PC-3 (cell line): ENCODE measurements around the gene FIZ1. TPM values are rescaled to one million over a fixed set of nuclear protein-coding genes. Genes with fewer than 3 reads are reported as not detected.

Experiments used
- ATAC-seq: fragments of 200-7000 bp; cut with Tn5 transposase; 2 replicates; pipeline ENCODE4 v1.9.1; 2020; ENCODE audit warnings: mild to moderate bottlenecking, moderate library complexity
- BruUV-seq: library from RNA; stranded (reverse); fragments of 400-500 nt; replicated peaks from 2 replicates; lab custom pipeline; 2021; lab: Mats Ljungman, UMichigan
- CTCF ChIA-PET: fragments of 300-600 bp; sonication (Branson Sonifier 250); formaldehyde crosslinking; loops from one replicate; lab custom pipeline; 2022; ENCODE audit warnings: antibody characterized with exemption; lab: Charles Lee
- POLR2A ChIA-PET: fragments of 300-600 bp; sonication (Branson Sonifier 250); formaldehyde crosslinking; loops from one replicate; lab custom pipeline; 2022; ENCODE audit warnings: antibody characterized with exemption; ENCODE audit not compliant: unreplicated experiment; lab: Charles Lee
- DNase-seq: peaks from one replicate; pipeline ENCODE4 v3.0.0-alpha.2; 2015
- H2AFZ ChIP-seq: fragments of 300-600 bp; sonication (generic); 2 replicates; pipeline ENCODE4 v1.6.0; 2016; ENCODE audit warnings: antibody characterized with exemption, low read length
- H3F3A ChIP-seq: fragments of 300-600 bp; sonication (generic); one replicate; pipeline ENCODE4 v1.6.0; 2017; ENCODE audit warnings: antibody characterized with exemption, low read length, control low read depth, mild to moderate bottlenecking; ENCODE audit not compliant: unreplicated experiment
- H3K27ac ChIP-seq: fragments of 300-600 bp; sonication (generic); 2 replicates; pipeline ENCODE4 v1.5.1; 2016; ENCODE audit warnings: mild to moderate bottlenecking, low read length
- H3K27me3 ChIP-seq: fragments of 300-600 bp; sonication (generic); 2 replicates; pipeline ENCODE4 v1.6.1; 2016; ENCODE audit warnings: low read length, mixed read lengths
- H3K36me3 ChIP-seq: fragments of 300-600 bp; sonication (generic); 2 replicates; pipeline ENCODE4 v1.6.1; 2016; ENCODE audit warnings: low read depth, mixed run types, low read length, mixed read lengths
- H3K4me1 ChIP-seq: fragments of 300-600 bp; sonication (generic); 2 replicates; pipeline ENCODE4 v1.5.1; 2016; ENCODE audit warnings: low read length; ENCODE audit not compliant: insufficient read depth
- H3K4me2 ChIP-seq: fragments of 300-600 bp; sonication (generic); 2 replicates; pipeline ENCODE4 v1.6.0; 2016; ENCODE audit warnings: low read length
- H3K4me3 ChIP-seq: fragments of 300-600 bp; sonication (generic); 2 replicates; pipeline ENCODE4 v1.5.1; 2016; ENCODE audit warnings: mild to moderate bottlenecking, low read length, mixed read lengths
- H3K79me2 ChIP-seq: fragments of 300-600 bp; sonication (generic); 2 replicates; pipeline ENCODE4 v1.6.1; 2017; ENCODE audit warnings: low read length, mixed read lengths
- H3K9ac ChIP-seq: fragments of 300-600 bp; sonication (generic); 2 replicates; pipeline ENCODE4 v1.6.0; 2016; ENCODE audit warnings: mild to moderate bottlenecking, low read length
- H3K9me2 ChIP-seq: fragments of 300-600 bp; sonication (generic); replicated peaks from 2 replicates; pipeline ENCODE4 v1.6.1; 2016; ENCODE audit warnings: mixed run types, low read length, mixed read lengths
- H3K9me3 ChIP-seq: fragments of 300-600 bp; sonication (generic); 2 replicates; pipeline ENCODE4 v1.6.1; 2016; ENCODE audit warnings: low read length, mixed read lengths
- H4K20me1 ChIP-seq: fragments of 300-600 bp; sonication (generic); 2 replicates; pipeline ENCODE4 v1.6.1; 2016; ENCODE audit warnings: low read length, mixed read lengths
- EZH2 ChIP-seq: fragments of 300-600 bp; sonication (generic); IDR thresholded peaks from one replicate; pipeline ENCODE4 v1.6.1; 2017; ENCODE audit warnings: antibody characterized with exemption, mild to moderate bottlenecking, low read length; ENCODE audit not compliant: unreplicated experiment
- EZH2phosphoT487 ChIP-seq: fragments of 300-600 bp; sonication (generic); IDR thresholded peaks from 2 replicates; pipeline ENCODE4 v1.6.1; 2018; ENCODE audit warnings: mild to moderate bottlenecking, antibody characterized with exemption, low read length, borderline replicate concordance
- intact Hi-C: fragments of 100-400 bp; cut with micrococcal nuclease; formaldehyde crosslinking; loops from 2 replicates; pipeline ENCODE4 v1.9.0; 2023
- total RNA-seq: library from RNA; depleted of rRNA; stranded (reverse); fragments of >200 nt; gene quantifications from 2 replicates; pipeline ENCODE4 v1.2.3, GENCODE V29; 2014
- TF ChIP-seq, protein P1 (sequence below): fragments of 300-600 bp; sonication (generic); conservative IDR thresholded peaks from 2 replicates; pipeline ENCODE4 v1.5.1; 2017; ENCODE audit warnings: antibody characterized with exemption, low read depth, mild to moderate bottlenecking, low read length

FIZ1 gene
- total RNA-seq, 1 experiment from 2014 or later: 11.7 TPM

DNA sequence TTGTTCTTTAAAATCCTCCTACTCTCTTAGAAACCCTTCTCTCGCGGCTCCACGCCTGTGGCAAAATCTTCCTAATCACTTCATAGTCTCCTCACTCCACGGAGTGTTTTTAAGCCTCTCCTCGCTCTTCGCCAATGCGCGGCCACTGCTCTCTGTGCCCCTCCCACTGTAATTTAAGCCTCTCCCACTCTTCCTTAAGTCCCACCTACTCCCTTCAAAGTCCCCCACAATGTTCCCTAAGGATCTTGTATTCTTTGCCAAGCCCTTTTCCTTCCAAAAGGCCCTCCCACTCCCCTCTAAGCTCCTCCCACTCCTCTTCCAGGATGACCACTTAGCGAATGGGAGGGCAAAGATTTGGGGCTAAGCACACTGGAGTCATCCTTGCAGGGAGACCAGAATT lies 1.3 kb downstream of the FIZ1 start:
- no peak overlapping the region for H3K4me2 ChIP-seq
- DNase-seq: no peak
- ATAC-seq: no peak
- H3K9me3 ChIP-seq: no peaks in the 10 kb centered on the region
- intact Hi-C loops: loop anchor here (2.0 to 5.0 kb wide), 3 partner anchors 17 to 43 kb away; partner anchors contain the start of genes ZNF579 and ZNF580
- TF ChIP-seq EZH2phosphoT487: no peak
- TF ChIP-seq EZH2: no peak
- TF ChIP-seq, protein P1, sequence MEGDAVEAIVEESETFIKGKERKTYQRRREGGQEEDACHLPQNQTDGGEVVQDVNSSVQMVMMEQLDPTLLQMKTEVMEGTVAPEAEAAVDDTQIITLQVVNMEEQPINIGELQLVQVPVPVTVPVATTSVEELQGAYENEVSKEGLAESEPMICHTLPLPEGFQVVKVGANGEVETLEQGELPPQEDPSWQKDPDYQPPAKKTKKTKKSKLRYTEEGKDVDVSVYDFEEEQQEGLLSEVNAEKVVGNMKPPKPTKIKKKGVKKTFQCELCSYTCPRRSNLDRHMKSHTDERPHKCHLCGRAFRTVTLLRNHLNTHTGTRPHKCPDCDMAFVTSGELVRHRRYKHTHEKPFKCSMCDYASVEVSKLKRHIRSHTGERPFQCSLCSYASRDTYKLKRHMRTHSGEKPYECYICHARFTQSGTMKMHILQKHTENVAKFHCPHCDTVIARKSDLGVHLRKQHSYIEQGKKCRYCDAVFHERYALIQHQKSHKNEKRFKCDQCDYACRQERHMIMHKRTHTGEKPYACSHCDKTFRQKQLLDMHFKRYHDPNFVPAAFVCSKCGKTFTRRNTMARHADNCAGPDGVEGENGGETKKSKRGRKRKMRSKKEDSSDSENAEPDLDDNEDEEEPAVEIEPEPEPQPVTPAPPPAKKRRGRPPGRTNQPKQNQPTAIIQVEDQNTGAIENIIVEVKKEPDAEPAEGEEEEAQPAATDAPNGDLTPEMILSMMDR: no peak
- no peaks in the 10 kb centered on the region for H4K20me1 ChIP-seq
- no peak overlapping the region for H3K4me3 ChIP-seq
- no TSS peak for BruUV-seq
- H3K9ac ChIP-seq: no peak overlapping the region
- peaks cover 12% of the 10 kb centered on the region; the same call in 1 of the 2 replicates for H3K79me2 ChIP-seq
- no peak overlapping the region for H3K27ac ChIP-seq
- ChIA-PET CTCF (no interaction called here), POLR2A (no interaction called here)
- H2AFZ ChIP-seq: no peak overlapping the region
- no peaks in the 10 kb centered on the region for H3K27me3 ChIP-seq
- H3K9me2 ChIP-seq: no peaks in the 10 kb centered on the region
- H3K4me1 ChIP-seq: peaks cover 12% of the 10 kb centered on the region
- H3K36me3 ChIP-seq: peaks cover 4% of the 10 kb centered on the region; the same call in 1 of the 2 replicates
- H3F3A ChIP-seq: no peaks in the 10 kb centered on the region

DNA sequence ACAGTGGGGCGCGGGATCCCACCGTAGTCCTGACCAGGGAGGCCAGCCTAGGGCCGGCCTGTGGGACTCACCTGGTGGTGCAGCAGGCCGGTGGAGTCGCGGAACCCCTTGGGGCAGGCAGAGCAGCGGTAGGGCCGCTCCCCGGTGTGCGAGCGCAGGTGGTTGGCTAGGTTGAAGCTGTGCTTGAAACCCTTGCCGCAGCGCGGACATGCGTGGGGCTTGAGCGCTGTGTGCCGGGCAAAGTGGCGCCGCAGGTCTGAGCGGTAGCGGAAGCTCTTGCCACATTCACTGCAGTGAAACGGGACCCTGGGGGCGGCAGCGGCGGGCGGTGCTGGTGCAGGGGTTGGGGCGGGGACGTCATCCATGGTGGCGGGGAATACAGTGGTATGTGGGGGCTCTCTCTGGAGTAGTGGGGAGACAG lies 1.8 kb downstream of the FIZ1 start:
- intact Hi-C loops: loop anchor here (5.0 kb wide), 1 partner anchor 35 kb away; no protein-coding TSS in a partner anchor
- no peak for DNase-seq
- Histone ChIP-seq H3K36me3 (peaks cover 4% of the 10 kb centered on the region; the same call in 1 of the 2 replicates), H3K9me2 (no peaks in the 10 kb centered on the region), H3K27me3 (no peaks in the 10 kb centered on the region), H4K20me1 (no peaks in the 10 kb centered on the region), H2AFZ (no peak overlapping the region), H3K79me2 (peaks cover 12% of the 10 kb centered on the region; the same call in 1 of the 2 replicates), H3K27ac (no peak overlapping the region), H3K4me2 (no peak overlapping the region), H3K4me3 (no peak overlapping the region), H3K9me3 (no peaks in the 10 kb centered on the region), H3F3A (no peaks in the 10 kb centered on the region), H3K4me1 (peaks cover 12% of the 10 kb centered on the region), H3K9ac (no peak overlapping the region)
- BruUV-seq: no TSS peak
- ChIA-PET CTCF (no interaction called here), POLR2A (no interaction called here)
- ATAC-seq: no peak
- TF ChIP-seq EZH2: no peak
- no peak for TF ChIP-seq EZH2phosphoT487
- TF ChIP-seq, protein P1: no peak

DNA sequence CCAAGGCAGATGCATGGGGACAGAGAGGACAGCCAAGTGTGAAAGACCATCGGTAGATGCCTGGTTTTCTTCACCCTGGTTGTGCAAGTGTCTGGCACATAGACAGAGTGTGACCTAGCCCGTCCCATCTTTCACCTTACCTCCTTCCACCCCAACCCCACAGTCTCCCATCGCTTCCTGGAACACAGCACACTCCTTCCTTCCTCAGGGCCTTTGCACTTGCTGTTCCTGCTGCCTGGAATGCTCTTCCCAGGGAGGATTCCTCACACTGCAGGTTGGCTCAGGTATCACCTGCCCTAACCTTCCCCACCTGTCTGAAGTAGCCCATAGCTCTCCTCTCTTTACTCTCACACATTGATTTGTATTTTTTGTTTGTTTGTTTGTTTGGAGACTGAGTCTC lies 3.0 kb downstream of the FIZ1 start:
- Histone ChIP-seq H3K9ac (no peak overlapping the region), H2AFZ (no peak overlapping the region), H3K79me2 (peaks cover 12% of the 10 kb centered on the region; the same call in 1 of the 2 replicates), H4K20me1 (no peaks in the 10 kb centered on the region), H3K4me3 (no peak overlapping the region), H3K4me2 (no peak overlapping the region), H3K9me2 (no peaks in the 10 kb centered on the region), H3K9me3 (no peaks in the 10 kb centered on the region), H3K27ac (no peak overlapping the region), H3K4me1 (peaks cover 12% of the 10 kb centered on the region), H3F3A (no peaks in the 10 kb centered on the region), H3K36me3 (peaks cover 4% of the 10 kb centered on the region; the same call in 1 of the 2 replicates), H3K27me3 (no peaks in the 10 kb centered on the region)
- CTCF ChIA-PET: no interaction called here
- no peak for ATAC-seq
- POLR2A ChIA-PET: no interaction called here
- TF ChIP-seq, protein P1: no peak
- TF ChIP-seq EZH2phosphoT487: no peak
- TF ChIP-seq EZH2: no peak
- DNase-seq: no peak
- intact Hi-C loops: loop anchor here (5.0 kb wide), 1 partner anchor 36 kb away; no protein-coding TSS in a partner anchor
- BruUV-seq: no TSS peak
